AG09309 (cell line): Measurements from ENCODE around the gene AMMECR1.

Source experiments
- DNase-seq: peaks from one replicate; pipeline ENCODE4 v3.0.0-alpha.2; 2010; ENCODE audit warnings: low read depth
- H3K4me3 ChIP-seq: 2 replicates; pipeline ENCODE4 v1.5.1; 2011; ENCODE audit warnings: mild to moderate bottlenecking, low read depth, low read length, moderate library complexity; ENCODE audit not compliant: control insufficient read depth
- TF ChIP-seq, protein P1 (sequence below): IDR thresholded peaks from 2 replicates; pipeline ENCODE4 v1.5.1; 2011; ENCODE audit warnings: mild to moderate bottlenecking, low read depth, low read length, inconsistent platforms; ENCODE audit not compliant: insufficient read depth, control insufficient read depth; ENCODE audit errors: missing control alignments

Gene AMMECR1

GRCh38 chrX:110321081-110321480 is 3.2 kb upstream of the AMMECR1 start:
- TF ChIP-seq, protein P1, sequence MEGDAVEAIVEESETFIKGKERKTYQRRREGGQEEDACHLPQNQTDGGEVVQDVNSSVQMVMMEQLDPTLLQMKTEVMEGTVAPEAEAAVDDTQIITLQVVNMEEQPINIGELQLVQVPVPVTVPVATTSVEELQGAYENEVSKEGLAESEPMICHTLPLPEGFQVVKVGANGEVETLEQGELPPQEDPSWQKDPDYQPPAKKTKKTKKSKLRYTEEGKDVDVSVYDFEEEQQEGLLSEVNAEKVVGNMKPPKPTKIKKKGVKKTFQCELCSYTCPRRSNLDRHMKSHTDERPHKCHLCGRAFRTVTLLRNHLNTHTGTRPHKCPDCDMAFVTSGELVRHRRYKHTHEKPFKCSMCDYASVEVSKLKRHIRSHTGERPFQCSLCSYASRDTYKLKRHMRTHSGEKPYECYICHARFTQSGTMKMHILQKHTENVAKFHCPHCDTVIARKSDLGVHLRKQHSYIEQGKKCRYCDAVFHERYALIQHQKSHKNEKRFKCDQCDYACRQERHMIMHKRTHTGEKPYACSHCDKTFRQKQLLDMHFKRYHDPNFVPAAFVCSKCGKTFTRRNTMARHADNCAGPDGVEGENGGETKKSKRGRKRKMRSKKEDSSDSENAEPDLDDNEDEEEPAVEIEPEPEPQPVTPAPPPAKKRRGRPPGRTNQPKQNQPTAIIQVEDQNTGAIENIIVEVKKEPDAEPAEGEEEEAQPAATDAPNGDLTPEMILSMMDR: no peak
- no peak for DNase-seq

GRCh38 chrX:110320381-110320987 is 2.6 kb upstream of the AMMECR1 start:
- no peak overlapping the region for H3K4me3 ChIP-seq
- DNase-seq: no peak
- TF ChIP-seq, protein P1: no peak

More at GRCh38 chrX:110321081-110321480, 3.2 kb upstream of the AMMECR1 start:
- H3K4me3 ChIP-seq: no peak overlapping the region

DNA sequence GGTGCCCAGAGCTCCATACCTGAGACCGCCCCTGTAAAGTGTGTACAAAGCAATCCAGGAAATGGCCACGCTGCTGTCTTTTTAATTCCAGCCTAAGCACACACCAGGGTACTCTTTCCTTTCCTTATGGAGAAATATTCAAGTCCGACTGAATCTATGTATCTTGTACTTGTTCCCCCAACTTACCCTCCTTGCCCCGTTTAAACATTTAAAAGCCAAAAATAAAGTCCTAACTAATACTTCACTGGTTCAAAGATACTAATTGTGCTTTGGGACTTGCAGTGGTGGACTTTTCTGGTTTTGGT is 731 bp upstream of the AMMECR1 start:
- H3K4me3 ChIP-seq: peak overlapping the region; percentile 66
- DNase-seq: no peak
- TF ChIP-seq, protein P1: no peak

GRCh38 chrX:110317061-110317819 is 645 bp downstream of the AMMECR1 start:
- peak overlapping the region; percentile 88 for H3K4me3 ChIP-seq
- TF ChIP-seq, protein P1: no peak
- no peak for DNase-seq

GRCh38 chrX:110316351-110317060 is 1.4 kb downstream of the AMMECR1 start:
- no peak for DNase-seq
- TF ChIP-seq, protein P1: no peak
- peak overlapping the region; percentile 88 for H3K4me3 ChIP-seq

DNA sequence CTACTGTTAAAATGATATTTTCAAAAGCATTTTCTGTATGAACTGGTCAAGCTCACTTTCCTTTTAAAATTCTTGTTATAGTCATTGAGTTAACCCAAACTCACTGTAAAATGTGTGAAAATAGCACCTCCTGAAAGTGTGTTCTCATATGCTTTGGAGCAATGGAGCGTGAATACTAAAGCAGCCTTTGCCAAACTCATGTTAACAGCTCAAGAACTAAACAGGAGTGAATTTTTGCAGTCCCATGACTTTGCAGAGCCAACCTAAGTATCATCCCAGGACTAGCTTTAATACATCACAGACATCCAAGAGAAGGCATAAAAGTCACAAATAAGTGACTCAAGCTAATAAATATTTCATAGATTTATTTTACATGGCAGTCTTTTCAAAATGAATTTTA is 2.3 kb downstream of the AMMECR1 start:
- TF ChIP-seq, protein P1: no peak
- DNase-seq: no peak
- peak overlapping the region; percentile 88; the same call in 1 of the 2 replicates for H3K4me3 ChIP-seq
